ENCODE data around the gene SLC16A13. TPM values are rescaled to one million over a fixed set of nuclear protein-coding genes. Genes with fewer than 3 reads are reported as not detected.

SLC16A13 gene
- total RNA-seq, 1 donor from 2014 or later, result 2.9 TPM

DNA sequence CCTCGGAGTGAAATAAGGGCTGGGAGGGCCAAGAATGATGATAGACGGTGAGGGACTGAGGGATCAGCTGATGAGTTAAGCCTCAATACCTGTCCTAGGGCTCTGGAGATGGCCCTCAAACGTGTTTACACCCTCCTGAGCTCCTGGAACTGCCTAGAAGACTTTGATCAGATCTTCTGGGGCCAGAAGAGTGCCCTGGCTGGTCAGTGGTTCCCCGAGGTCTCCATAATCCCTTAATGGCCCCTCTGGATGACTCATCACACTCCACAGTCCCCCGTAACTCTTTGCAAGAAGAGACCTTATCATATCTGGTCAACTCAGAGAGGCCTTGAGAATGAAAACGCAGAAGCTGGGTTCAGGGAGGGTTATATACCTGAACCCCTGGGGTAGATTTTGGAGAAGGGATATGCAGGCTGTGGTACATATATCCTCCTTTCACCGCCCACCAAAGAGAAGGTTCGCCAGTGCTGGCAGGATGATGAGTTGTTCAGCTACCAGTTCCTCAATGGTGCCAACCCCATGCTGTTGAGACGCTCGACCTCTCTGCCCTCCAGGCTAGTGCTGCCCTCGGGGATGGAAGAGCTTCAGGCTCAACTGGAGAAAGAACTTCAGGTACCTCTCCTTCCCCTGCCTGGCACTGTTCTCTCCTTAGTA, 36.8 kb upstream of the SLC16A13 start:
- Mint-ChIP-seq H3K9me3 (ENCODE audit: unreplicated experiment) (no peaks in the 10 kb centered on the region), H3K4me3 (ENCODE audit: unreplicated experiment) (peak overlapping the region; percentile 37), H3K36me3 (ENCODE audit: unreplicated experiment) (peaks cover 16% of the 10 kb centered on the region), H3K27me3 (ENCODE audit: unreplicated experiment) (peaks cover 9% of the 10 kb centered on the region), H3K4me1 (ENCODE audit: low read depth, unreplicated experiment) (no peaks in the 10 kb centered on the region), H3K27ac (ENCODE audit: unreplicated experiment) (no peak overlapping the region)
- no peak for DNase-seq
- TF ChIP-seq, protein P1, sequence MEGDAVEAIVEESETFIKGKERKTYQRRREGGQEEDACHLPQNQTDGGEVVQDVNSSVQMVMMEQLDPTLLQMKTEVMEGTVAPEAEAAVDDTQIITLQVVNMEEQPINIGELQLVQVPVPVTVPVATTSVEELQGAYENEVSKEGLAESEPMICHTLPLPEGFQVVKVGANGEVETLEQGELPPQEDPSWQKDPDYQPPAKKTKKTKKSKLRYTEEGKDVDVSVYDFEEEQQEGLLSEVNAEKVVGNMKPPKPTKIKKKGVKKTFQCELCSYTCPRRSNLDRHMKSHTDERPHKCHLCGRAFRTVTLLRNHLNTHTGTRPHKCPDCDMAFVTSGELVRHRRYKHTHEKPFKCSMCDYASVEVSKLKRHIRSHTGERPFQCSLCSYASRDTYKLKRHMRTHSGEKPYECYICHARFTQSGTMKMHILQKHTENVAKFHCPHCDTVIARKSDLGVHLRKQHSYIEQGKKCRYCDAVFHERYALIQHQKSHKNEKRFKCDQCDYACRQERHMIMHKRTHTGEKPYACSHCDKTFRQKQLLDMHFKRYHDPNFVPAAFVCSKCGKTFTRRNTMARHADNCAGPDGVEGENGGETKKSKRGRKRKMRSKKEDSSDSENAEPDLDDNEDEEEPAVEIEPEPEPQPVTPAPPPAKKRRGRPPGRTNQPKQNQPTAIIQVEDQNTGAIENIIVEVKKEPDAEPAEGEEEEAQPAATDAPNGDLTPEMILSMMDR (IDR thresholded peaks at IDR 0.05; ENCODE audit: partially characterized antibody, unreplicated experiment), result no peak

DNA sequence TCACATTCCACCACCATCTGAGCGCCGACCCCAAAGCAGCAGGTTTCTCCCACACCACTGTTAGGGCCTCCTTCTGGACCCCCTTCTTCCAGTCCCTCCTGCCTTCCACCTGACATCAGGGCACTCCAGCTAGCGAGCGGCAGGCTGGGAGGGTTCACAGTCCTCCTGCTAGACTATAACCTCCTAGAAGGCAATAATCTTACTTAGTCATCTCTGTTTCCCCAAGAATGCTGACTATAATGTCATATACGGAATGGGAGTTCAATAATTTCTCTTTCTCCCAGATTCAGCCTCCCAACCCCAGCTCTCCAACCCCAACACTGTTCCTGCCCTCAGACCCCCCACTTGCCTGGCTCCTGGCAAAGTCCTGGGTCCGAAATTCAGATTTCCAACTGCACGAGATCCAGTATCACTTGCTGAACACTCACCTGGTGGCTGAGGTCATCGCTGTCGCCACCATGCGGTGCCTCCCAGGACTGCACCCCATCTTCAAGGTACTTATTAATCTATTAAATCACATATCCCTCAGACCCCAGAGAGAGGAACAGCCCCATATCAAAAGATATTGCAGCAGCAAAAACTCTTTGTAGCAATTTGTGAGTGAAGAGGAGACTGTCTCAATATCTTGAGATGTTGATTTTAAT, 34.4 kb upstream of the SLC16A13 start:
- Mint-ChIP-seq H3K4me3 (ENCODE audit: unreplicated experiment) (no peak overlapping the region), H3K27ac (ENCODE audit: unreplicated experiment) (no peak overlapping the region), H3K4me1 (ENCODE audit: low read depth, unreplicated experiment) (no peaks in the 10 kb centered on the region), H3K27me3 (ENCODE audit: unreplicated experiment) (peaks cover 7% of the 10 kb centered on the region), H3K36me3 (ENCODE audit: unreplicated experiment) (peaks cover 16% of the 10 kb centered on the region), H3K9me3 (ENCODE audit: unreplicated experiment) (no peaks in the 10 kb centered on the region)
- DNase-seq, result peak; percentile 64
- TF ChIP-seq, protein P1 (IDR thresholded peaks at IDR 0.05; ENCODE audit: partially characterized antibody, unreplicated experiment), result peak; percentile 75

DNA sequence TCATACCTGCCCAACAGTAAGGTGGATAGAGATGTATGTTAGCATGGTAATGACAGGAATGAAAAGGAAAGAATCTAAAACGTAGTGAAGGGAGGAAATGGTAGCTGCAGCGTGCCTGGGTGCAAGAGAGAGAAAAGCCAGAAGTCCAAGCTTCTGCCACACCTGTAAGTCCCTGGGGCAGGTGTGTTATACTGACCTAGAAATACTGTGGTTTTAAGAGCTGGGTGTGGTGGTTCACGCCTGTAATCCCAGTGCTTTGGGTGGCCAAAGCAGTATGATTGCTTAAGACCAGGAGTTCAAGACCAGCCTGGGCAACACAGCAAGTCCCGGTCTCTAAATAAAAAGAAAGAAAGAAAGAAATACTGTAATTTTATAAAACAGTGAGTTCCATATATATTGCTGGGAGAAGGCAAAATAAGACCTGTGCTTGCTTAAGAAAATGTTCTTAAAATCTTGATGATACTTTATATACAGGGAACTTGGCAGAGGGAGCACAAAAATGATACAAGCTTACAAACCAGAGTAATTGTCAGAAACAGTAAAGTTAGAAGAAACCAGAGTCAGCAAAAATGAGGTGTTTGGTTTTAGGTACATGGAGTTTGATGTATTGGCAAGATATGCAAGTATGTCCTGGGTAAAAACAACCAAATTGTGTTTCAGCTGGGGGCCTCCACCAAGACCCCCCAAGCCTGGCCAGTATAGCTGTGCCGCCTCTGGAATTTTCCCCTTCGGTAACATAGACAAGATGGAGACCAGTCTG, 33.3 kb upstream of the SLC16A13 start:
- no peaks in the 10 kb centered on the region for H3K4me1 Mint-ChIP-seq (ENCODE audit: low read depth, unreplicated experiment)
- TF ChIP-seq, protein P1 (IDR thresholded peaks at IDR 0.05; ENCODE audit: partially characterized antibody, unreplicated experiment), result no peak
- no peak overlapping the region for H3K27ac Mint-ChIP-seq (ENCODE audit: unreplicated experiment)
- H3K9me3 Mint-ChIP-seq (ENCODE audit: unreplicated experiment), result no peaks in the 10 kb centered on the region
- no peak overlapping the region for H3K4me3 Mint-ChIP-seq (ENCODE audit: unreplicated experiment)
- no peak for DNase-seq
- H3K36me3 Mint-ChIP-seq (ENCODE audit: unreplicated experiment), result peaks cover 12% of the 10 kb centered on the region
- peaks cover 2% of the 10 kb centered on the region for H3K27me3 Mint-ChIP-seq (ENCODE audit: unreplicated experiment)

DNA sequence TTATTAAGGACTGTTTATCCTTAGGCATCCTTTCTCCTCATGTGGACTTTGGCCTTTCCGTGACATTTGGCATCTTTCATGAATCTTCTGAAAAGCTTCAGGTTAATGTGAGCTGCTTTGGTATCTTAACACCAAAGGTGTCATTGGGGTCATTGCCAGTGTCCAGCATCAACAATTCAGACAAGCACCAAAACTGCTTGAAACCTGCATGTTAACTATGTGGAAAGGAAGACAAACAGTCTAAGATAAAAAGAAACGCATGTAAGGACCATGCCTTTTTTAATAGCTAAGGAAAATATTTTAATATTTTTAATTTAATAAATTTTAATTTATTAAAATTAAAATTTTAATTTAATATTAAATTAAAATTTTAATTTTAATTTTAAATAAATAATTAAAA, 32.1 kb upstream of the SLC16A13 start:
- no peaks in the 10 kb centered on the region for H3K4me1 Mint-ChIP-seq (ENCODE audit: low read depth, unreplicated experiment)
- TF ChIP-seq, protein P1 (IDR thresholded peaks at IDR 0.05; ENCODE audit: partially characterized antibody, unreplicated experiment), result no peak
- no peak overlapping the region for H3K27ac Mint-ChIP-seq (ENCODE audit: unreplicated experiment)
- H3K4me3 Mint-ChIP-seq (ENCODE audit: unreplicated experiment), result no peak overlapping the region
- H3K27me3 Mint-ChIP-seq (ENCODE audit: unreplicated experiment), result peaks cover 2% of the 10 kb centered on the region
- peaks cover 5% of the 10 kb centered on the region for H3K36me3 Mint-ChIP-seq (ENCODE audit: unreplicated experiment)
- DNase-seq, result no peak
- no peaks in the 10 kb centered on the region for H3K9me3 Mint-ChIP-seq (ENCODE audit: unreplicated experiment)
